ENCODE results near the gene RALB. TPM values are rescaled to one million over a fixed set of nuclear protein-coding genes. Genes with fewer than 3 reads are reported as not detected.
"Not testable (repeated sequence)": the region's sequence is repeated elsewhere in the genome, so short reads cannot be mapped to it uniquely, and the experiment has no call there.

The RALB gene
- total RNA-seq, 1 donor from 2014 or later = 50.5 TPM

DNA sequence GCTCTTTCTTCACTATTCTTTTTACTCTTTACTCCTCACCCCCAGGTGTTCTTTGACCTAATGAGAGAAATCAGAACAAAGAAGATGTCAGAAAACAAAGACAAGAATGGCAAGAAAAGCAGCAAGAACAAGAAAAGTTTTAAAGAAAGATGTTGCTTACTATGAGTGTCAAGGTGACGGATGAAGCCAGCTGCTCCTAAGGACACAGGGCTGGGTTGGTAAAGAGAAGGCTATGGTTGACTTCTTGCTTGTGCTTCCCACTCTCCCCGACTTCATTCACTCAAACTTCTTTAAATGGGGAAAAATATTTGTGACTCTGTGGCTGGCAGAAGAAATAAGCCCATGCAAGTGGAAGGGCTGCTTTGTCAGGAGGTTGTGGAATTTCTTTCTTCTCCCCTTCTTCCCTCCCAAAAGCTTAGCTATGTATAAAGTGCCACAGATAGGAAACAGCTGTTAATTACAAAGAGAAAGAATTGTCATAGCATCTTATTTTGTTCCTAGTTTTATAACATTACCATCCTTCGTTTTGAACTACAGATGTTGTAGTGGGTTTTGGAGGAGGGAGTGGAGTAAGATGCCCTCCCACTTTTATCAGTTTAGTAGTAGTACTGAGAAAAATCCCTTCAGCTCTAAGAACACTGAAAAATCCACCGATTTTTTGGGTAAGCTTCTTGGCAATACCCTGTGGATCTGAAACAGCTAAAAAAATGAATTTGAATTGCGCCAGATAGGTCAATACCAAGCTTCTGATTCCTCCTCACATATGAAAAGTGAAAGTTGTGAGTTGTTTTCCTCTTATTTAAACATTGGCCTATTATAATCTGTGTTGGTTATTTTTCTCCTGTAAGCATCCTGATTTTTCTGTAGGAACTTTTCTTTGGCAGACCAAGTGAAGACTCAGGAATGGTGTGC, 40.7 kb downstream of the RALB start:
- no peak for DNase-seq (ENCODE audit: low spot score)

GRCh38 chr2:120294008-120294340, 41.3 kb downstream of the RALB start:
- no peak for DNase-seq (ENCODE audit: low spot score)

DNA sequence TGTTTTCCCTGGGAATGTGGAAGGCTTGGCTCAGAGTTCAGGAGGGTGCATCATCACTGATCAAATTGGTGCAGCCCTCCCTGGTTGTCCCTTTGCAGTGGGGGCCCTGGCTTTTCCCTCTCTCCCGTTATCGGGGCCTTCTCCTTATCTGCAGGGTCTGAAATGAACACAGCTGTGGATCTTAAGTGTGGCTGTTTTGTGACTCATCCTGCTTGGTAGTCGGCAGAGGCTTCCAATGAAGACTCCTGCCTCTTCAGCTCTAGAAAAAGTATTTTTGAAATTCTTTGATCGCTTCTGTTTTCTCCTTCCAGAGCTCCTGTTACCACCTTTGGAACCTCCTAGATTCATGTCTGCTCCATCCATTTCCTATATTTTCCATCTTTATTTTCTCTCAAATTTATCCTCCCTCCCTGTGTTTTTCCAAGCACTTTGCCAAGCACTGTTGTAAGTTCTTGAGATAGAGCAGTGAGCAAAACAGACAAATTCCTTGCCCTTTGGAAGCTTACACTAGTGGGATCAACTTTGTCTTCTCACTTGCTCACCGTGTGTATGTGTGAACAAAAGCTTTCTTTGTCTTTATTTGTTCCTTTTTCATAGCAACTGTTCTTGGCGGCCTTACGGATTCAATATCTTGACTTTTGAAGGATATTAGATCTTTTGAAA, 45.7 kb downstream of the RALB start:
- no peak for DNase-seq (ENCODE audit: low spot score)

GRCh38 chr2:120299004-120299403, 46.4 kb downstream of the RALB start:
- DNase-seq (ENCODE audit: low spot score) = no peak

- no peak for DNase-seq (ENCODE audit: low spot score)
Measured at GRCh38 chr2:120299561-120299960, 46.9 kb downstream of the RALB start.

GRCh38 chr2:120300385-120300784, 47.7 kb downstream of the RALB start:
- DNase-seq (ENCODE audit: low spot score) = no peak

DNA sequence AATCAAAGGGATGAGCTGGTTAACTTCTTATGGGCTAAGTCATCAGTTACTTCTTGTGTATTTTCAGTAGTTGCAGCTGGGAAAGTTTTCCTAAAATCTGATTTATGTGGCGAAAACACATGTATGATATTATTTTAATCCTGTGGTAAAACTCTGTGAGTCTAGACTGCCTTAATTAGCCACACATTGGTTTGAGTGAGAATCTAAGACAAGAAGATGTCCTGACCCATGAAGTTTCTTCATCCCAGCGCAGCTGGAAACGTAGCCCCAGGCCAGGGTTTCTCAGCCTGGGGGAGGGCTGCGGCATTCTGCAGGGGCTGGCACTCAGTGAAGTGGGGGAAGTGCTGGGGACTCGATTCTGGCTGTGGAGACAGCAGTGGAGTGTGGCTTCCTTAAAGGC, 48.6 kb downstream of the RALB start:
- DNase-seq (ENCODE audit: low spot score) = no peak

- no peak for DNase-seq (ENCODE audit: low spot score)
Measured at GRCh38 chr2:120302301-120302700, 49.6 kb downstream of the RALB start.

GRCh38 chr2:120303177-120303576, 50.5 kb downstream of the RALB start:
- no peak for DNase-seq (ENCODE audit: low spot score)

GRCh38 chr2:120305296-120305695, 52.6 kb downstream of the RALB start:
- no peak for DNase-seq (ENCODE audit: low spot score)

DNA sequence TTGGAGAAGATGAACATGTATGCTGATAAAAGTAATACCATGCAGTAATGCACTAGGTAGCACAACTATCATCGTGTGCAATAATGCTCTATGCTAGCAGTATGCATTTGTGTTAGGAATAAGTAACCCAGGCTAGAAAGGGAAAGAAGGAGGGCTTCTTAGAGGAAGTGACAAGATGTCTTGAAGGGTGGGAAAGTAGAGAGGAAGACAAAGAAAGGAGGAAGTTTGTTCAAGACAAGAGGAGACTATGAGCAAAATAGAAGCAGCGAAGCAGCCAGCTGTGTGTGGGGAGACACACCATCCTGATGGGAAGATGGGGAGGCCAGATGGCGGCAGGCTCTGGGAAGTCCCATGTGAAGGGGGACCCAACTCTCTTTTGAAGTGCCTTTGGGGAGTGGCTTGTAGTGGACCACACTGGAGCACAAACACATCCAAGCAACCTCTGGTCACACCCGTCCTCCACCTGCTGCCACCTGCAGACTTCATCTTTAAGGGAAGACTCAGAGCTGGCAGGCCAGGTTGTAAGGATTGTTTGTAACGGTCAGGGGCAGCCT, 53.4 kb downstream of the RALB start:
- no peak for DNase-seq (ENCODE audit: low spot score)

- no peak for DNase-seq (ENCODE audit: low spot score)
Measured at GRCh38 chr2:120307482-120307881, 54.8 kb downstream of the RALB start.

GRCh38 chr2:120308038-120308910, 55.6 kb downstream of the RALB start:
- no peak for DNase-seq (ENCODE audit: low spot score)

- no peak for DNase-seq (ENCODE audit: low spot score)
Measured at GRCh38 chr2:120310136-120310535, 57.5 kb downstream of the RALB start.

- DNase-seq (ENCODE audit: low spot score) = not testable (repeated sequence)
Measured at GRCh38 chr2:120310841-120311240, 58.2 kb downstream of the RALB start.

DNA sequence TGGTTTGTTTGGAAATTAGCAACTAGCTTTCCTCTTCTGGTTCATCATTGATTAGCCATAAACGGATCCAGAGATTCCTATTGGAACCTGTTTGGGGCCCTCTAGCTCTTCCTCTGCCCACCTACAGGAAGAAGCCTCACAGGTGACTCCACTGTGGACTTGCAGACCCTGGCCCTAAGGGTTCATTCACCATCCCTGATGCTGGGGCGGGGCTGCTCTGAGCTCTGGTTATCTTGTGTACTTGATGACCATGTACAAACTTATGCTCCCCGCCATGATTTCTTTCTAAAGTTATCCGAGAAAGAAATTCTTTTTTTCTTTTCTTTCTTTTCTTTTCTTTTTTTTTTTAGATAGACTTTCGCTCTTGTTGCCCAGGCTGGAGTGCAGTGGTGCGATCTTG, 59.4 kb downstream of the RALB start:
- no peak for DNase-seq (ENCODE audit: low spot score)

GRCh38 chr2:120312860-120313694, 60.4 kb downstream of the RALB start:
- DNase-seq (ENCODE audit: low spot score) = peak; percentile 87

DNA sequence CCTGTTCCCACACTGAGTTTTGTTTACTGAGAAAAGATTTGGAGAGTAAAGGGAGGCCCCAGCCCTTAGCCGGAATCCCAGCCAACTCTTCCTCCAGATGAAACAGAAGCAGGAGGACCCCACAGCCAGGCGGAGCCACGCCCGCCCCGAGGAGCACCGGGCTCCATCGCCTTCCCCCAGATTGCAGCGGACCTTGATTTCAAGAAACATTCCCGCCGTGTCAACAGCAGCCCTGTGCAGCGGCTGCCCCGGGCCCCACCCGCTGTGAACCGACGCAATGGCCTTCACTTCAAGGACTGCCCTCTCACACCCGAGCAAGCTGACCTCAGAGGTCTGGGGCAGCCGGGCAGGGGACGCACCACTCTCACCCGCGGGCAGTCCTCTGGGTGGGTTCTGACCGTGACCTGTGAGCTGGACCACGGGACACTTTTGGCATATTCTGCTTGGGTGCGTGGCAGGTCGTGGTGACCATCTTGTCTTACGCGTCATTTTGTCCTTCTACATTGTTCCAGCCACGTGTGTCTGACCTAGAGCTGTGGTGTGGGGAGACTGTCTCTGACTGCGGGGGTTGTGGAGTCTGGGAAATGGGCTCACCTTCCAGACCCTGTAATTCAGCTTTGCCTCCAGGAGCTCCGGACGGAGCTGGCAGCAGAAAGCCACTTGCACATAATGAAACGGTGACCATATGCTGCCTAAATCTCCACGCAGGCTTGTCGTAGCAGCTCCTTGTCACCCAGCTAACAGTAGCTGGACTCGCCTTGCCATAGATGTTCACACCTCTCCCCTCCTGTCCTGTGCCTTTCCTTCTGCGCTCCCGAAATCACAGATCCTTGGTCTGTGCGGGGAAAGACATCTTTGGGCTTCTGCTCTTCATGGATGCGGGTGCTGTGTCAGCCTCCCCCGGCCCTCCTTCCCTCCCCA, 61.3 kb downstream of the RALB start:
- DNase-seq (ENCODE audit: low spot score) = no peak

DNA sequence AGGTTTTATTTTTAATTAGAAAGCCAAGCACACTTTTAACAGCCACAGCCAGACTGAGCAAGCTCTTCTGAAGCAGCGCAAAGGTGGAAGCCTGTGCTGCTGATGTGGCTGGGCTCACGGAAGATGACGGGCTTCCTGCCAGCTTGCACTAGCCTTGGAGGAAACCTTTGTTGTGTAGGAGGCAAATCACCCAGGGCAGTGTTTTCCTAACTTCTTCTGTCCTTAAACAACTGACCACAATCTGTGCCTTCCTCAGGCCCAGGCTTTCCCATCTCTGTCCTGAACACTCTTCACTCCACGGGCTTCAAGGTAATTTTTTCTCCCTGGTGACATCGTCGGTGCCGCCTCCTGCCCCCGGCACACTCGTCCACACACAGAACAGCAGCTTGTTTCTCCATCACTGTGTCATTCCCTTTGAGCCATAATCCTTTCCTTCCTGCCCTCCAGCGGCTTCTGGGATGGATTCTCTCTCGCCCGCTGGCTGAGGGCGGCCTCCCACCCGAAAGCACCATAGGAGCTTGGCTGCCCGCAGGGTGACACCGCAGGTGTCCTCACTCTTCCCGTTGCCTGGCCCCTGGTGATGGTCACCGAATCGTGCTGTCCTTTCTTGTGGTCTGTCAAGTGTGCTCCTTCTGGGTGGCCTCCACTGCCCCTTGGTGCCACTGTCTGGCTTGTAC, 62.2 kb downstream of the RALB start:
- no peak for DNase-seq (ENCODE audit: low spot score)
